Sigmoid colon (tissue), 4 donors: ENCODE data around the gene DNAH9.

ENCODE experiments used
- CTCF ChIP-seq, 4 experiments: fragments of 450-650 bp in 3 of 4; fragments of 200-600 bp in 1 of 4; IDR thresholded peaks; one replicate each; pipeline ENCODE4 v1.5.1; 2016 to 2019; ENCODE audit warnings: antibody characterized with exemption in 4 of 4, mild to moderate bottlenecking in 3 of 4, moderate library complexity in 2 of 4
- POLR2A ChIP-seq, 2 donors: fragments of 450-650 bp; IDR thresholded peaks; one replicate each; pipeline ENCODE4 v1.6.1; 2016; ENCODE audit warnings: antibody characterized with exemption in 2 of 2, mild to moderate bottlenecking in 2 of 2, moderate library complexity in 2 of 2
- POLR2AphosphoS5 ChIP-seq, 4 donors: sonication (generic); formaldehyde crosslinking; IDR thresholded peaks; one replicate each; pipeline ENCODE4 v1.6.1; 2017; ENCODE audit warnings: antibody characterized with exemption in 4 of 4

GRCh38 chr17:11610999-11611566 lies 12.8 kb downstream of the DNAH9 start:
- TF ChIP-seq CTCF (IDR thresholded peaks at IDR 0.05) (no peak), POLR2AphosphoS5 (IDR thresholded peaks at IDR 0.05) (no peak), POLR2A (IDR thresholded peaks at IDR 0.05) (no peak)
